ENCODE measurements around the gene RWDD4.

DNA sequence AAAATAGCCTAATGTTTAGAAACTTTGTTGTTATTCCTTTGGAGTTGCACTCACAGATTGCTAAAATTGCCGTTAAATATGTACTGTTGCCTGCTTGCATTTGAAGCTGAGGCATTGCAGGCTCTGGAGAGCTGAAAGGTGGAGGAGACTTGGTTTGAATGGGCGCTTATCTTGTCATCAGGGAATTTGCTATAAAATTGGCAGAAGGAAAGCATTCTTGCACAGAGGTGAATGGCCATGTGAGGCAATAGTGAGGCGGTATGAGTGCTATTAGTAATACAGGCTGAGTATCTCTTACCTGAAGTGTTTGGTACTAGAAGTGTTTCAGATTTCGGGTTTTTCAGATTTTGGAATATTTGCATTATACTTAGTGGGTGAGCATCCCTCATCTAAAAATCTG is 41.4 kb upstream of the RWDD4 start:
- TF ChIP-seq, protein P1, sequence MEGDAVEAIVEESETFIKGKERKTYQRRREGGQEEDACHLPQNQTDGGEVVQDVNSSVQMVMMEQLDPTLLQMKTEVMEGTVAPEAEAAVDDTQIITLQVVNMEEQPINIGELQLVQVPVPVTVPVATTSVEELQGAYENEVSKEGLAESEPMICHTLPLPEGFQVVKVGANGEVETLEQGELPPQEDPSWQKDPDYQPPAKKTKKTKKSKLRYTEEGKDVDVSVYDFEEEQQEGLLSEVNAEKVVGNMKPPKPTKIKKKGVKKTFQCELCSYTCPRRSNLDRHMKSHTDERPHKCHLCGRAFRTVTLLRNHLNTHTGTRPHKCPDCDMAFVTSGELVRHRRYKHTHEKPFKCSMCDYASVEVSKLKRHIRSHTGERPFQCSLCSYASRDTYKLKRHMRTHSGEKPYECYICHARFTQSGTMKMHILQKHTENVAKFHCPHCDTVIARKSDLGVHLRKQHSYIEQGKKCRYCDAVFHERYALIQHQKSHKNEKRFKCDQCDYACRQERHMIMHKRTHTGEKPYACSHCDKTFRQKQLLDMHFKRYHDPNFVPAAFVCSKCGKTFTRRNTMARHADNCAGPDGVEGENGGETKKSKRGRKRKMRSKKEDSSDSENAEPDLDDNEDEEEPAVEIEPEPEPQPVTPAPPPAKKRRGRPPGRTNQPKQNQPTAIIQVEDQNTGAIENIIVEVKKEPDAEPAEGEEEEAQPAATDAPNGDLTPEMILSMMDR (conservative IDR thresholded peaks at IDR 0.05), result no peak; the same call in 1 of the 2 replicates
- TF ChIP-seq EZH2 (IDR thresholded peaks at IDR 0.05; ENCODE audit: low read depth), result no peak
